D341Med (cell line): Measurements from ENCODE around the gene TBC1D9.

ENCODE experiments used
- DNase-seq: peaks from one replicate; pipeline ENCODE4 v3.0.0; 2012; ENCODE audit warnings: low spot score

The TBC1D9 gene

GRCh38 chr4:140612357-140612756, 143.8 kb downstream of the TBC1D9 start:
- DNase-seq = no peak

GRCh38 chr4:140611854-140612253, 144.3 kb downstream of the TBC1D9 start:
- no peak for DNase-seq

- DNase-seq = peak; percentile 75
These were observed 146.4 kb downstream of the TBC1D9 start for GRCh38 chr4:140609548-140610425.

- no peak for DNase-seq
These were observed 148.3 kb downstream of the TBC1D9 start for GRCh38 chr4:140607852-140608251.

GRCh38 chr4:140604544-140604943, 151.6 kb downstream of the TBC1D9 start:
- no peak for DNase-seq

- DNase-seq = no peak
These were observed 152.9 kb downstream of the TBC1D9 start for GRCh38 chr4:140603286-140603685.

GRCh38 chr4:140602714-140603113, 153.5 kb downstream of the TBC1D9 start:
- no peak for DNase-seq

- DNase-seq = no peak
These were observed 155.8 kb downstream of the TBC1D9 start for GRCh38 chr4:140600408-140600807.

GRCh38 chr4:140595065-140595464, 161.1 kb downstream of the TBC1D9 start:
- peak; percentile 58 for DNase-seq

- no peak for DNase-seq
These were observed 171.7 kb downstream of the TBC1D9 start for GRCh38 chr4:140584439-140584838.

GRCh38 chr4:140581078-140581477, 175.1 kb downstream of the TBC1D9 start:
- DNase-seq = no peak

- no peak for DNase-seq
These were observed 176.9 kb downstream of the TBC1D9 start for GRCh38 chr4:140579278-140579677.

- no peak for DNase-seq
These were observed 180.7 kb downstream of the TBC1D9 start for GRCh38 chr4:140575489-140575888.

GRCh38 chr4:140571620-140572019, 184.6 kb downstream of the TBC1D9 start:
- no peak for DNase-seq
